Endodermal cell (in vitro differentiated cells): ENCODE results near the gene ATRNL1. TPM values are rescaled to one million over a fixed set of nuclear protein-coding genes. Genes with fewer than 3 reads are reported as not detected.

Experiments
- DNase-seq: peaks from one replicate; pipeline ENCODE4 v3.0.0-alpha.2; 2017
- H3K27ac ChIP-seq: 2 replicates; pipeline ENCODE4 v1.5.1; 2013; ENCODE audit warnings: mild to moderate bottlenecking, low read depth, low read length, moderate library complexity
- H3K27me3 ChIP-seq: 2 replicates; pipeline ENCODE4 v1.6.1; 2013; ENCODE audit warnings: mild to moderate bottlenecking, low read length, moderate library complexity; ENCODE audit not compliant: insufficient read depth, control insufficient read depth, poor library complexity, severe bottlenecking
- H3K36me3 ChIP-seq: 2 replicates; pipeline ENCODE4 v1.7.0; 2013; ENCODE audit warnings: mild to moderate bottlenecking, low read length, moderate library complexity; ENCODE audit not compliant: control insufficient read depth, insufficient read depth
- H3K4me1 ChIP-seq: one replicate; pipeline ENCODE4 v1.7.0; 2013; ENCODE audit warnings: low read length; ENCODE audit not compliant: control insufficient read depth, insufficient read depth
- H3K4me3 ChIP-seq: 2 replicates; pipeline ENCODE4 v1.5.1; 2013; ENCODE audit warnings: mild to moderate bottlenecking, low read length, moderate library complexity
- H3K9ac ChIP-seq: 2 replicates; pipeline ENCODE4 v1.6.1; 2013; ENCODE audit warnings: mild to moderate bottlenecking, low read length, moderate library complexity; ENCODE audit not compliant: poor library complexity, severe bottlenecking; ENCODE audit errors: extremely low read depth
- H3K9me3 ChIP-seq: 2 replicates; pipeline ENCODE4 v1.6.1; 2013; ENCODE audit warnings: mild to moderate bottlenecking, low read length, moderate library complexity; ENCODE audit not compliant: control insufficient read depth
- H3K27ac Mint-ChIP-seq: 2 replicates; pipeline ENCODE4 v1.8.0; 2020; ENCODE audit warnings: mixed read lengths
- H3K27me3 Mint-ChIP-seq: 2 replicates; pipeline ENCODE4 v1.8.0; 2021; ENCODE audit warnings: mild to moderate bottlenecking, mixed read lengths; ENCODE audit not compliant: insufficient read depth
- H3K36me3 Mint-ChIP-seq: 2 replicates; pipeline ENCODE4 v1.8.0; 2020; ENCODE audit warnings: low read depth, mixed read lengths
- H3K4me1 Mint-ChIP-seq: 2 replicates; pipeline ENCODE4 v1.8.0; 2020; ENCODE audit warnings: mixed read lengths
- H3K4me3 Mint-ChIP-seq: 2 replicates; pipeline ENCODE4 v1.8.0; 2020; ENCODE audit warnings: mild to moderate bottlenecking, moderate library complexity, mixed read lengths
- H3K9me3 Mint-ChIP-seq: 2 replicates; pipeline ENCODE4 v1.8.0; 2020; ENCODE audit warnings: mild to moderate bottlenecking, mixed read lengths
- CTCF ChIP-seq: fragments of 200-600 bp; sonication (generic); conservative IDR thresholded peaks from 2 replicates; pipeline ENCODE4 v1.5.0; 2021; ENCODE audit warnings: antibody characterized with exemption, mild to moderate bottlenecking
- WGBS, 2 experiments: methylation state at CpG; one replicate each; pipeline versions ENCODE4 v1.1.5 to v1.1.7; 2013; ENCODE audit warnings: missing lambda C conversion rate in 2 of 2, mixed read lengths in 1 of 2; ENCODE audit not compliant: insufficient coverage in 1 of 2, insufficient read length in 1 of 2; 5-methylcytosine and 5-hydroxymethylcytosine counted together
- total RNA-seq, 2 donors: library from RNA; stranded (reverse); fragmentation: NEBNext Ultra II Directional in 1 of 2; extraction: Animal tissue kit (Norgen Biotek cat#: 25700) in 1 of 2; gene quantifications; 2 replicates in 1 of 2; 3 replicates in 1 of 2; pipeline ENCODE4 v1.2.1, GENCODE V29; 2021

Gene ATRNL1
- total RNA-seq, 2 donors from 2014 or later = 8.0 to 9.0 TPM

- H3K36me3 Mint-ChIP-seq = no peaks in the 10 kb centered on the region
- no peaks in the 10 kb centered on the region for H3K27me3 ChIP-seq
- no peak overlapping the region for H3K27ac ChIP-seq
- no peak overlapping the region for H3K4me3 ChIP-seq
- H3K27me3 Mint-ChIP-seq = no peaks in the 10 kb centered on the region
- no peaks in the 10 kb centered on the region for H3K9me3 ChIP-seq
- no peaks in the 10 kb centered on the region for H3K36me3 ChIP-seq
- H3K9ac ChIP-seq = no peak overlapping the region
- no peak overlapping the region for H3K27ac Mint-ChIP-seq
- H3K9me3 Mint-ChIP-seq = no peaks in the 10 kb centered on the region
- H3K4me1 Mint-ChIP-seq = peaks cover 11% of the 10 kb centered on the region
- DNase-seq = no peak
- WGBS, 2 experiments = 95 to 97% methylated on average over 5 of the region's 5 CpGs
- TF ChIP-seq CTCF = no peak
- no peak overlapping the region for H3K4me3 Mint-ChIP-seq
- peaks cover 3% of the 10 kb centered on the region for H3K4me1 ChIP-seq
These were observed 863.3 kb downstream of the ATRNL1 start for GRCh38 chr10:115956225-115957011.

- Histone ChIP-seq H3K4me1 (peaks cover 3% of the 10 kb centered on the region), H3K36me3 (no peaks in the 10 kb centered on the region), H3K27ac (no peak overlapping the region), H3K27me3 (no peaks in the 10 kb centered on the region), H3K4me3 (no peak overlapping the region), H3K9ac (no peak overlapping the region), H3K9me3 (no peaks in the 10 kb centered on the region)
- Mint-ChIP-seq H3K9me3 (no peaks in the 10 kb centered on the region), H3K36me3 (no peaks in the 10 kb centered on the region), H3K4me1 (peaks cover 11% of the 10 kb centered on the region), H3K27me3 (peaks cover 2% of the 10 kb centered on the region), H3K4me3 (no peak overlapping the region), H3K27ac (no peak overlapping the region)
- no peak for TF ChIP-seq CTCF
- DNase-seq = no peak
- WGBS, 2 experiments = 92 to 100% methylated on average over 2 of the region's 2 CpGs
These were observed 863.8 kb downstream of the ATRNL1 start for GRCh38 chr10:115957012-115957399.

GRCh38 chr10:115957786-115958442 is 864.7 kb downstream of the ATRNL1 start:
- Histone ChIP-seq H3K9ac (no peak overlapping the region), H3K4me3 (no peak overlapping the region), H3K36me3 (no peaks in the 10 kb centered on the region), H3K27me3 (no peaks in the 10 kb centered on the region), H3K27ac (no peak overlapping the region), H3K4me1 (peaks cover 3% of the 10 kb centered on the region), H3K9me3 (no peaks in the 10 kb centered on the region)
- peaks cover 2% of the 10 kb centered on the region for H3K27me3 Mint-ChIP-seq
- TF ChIP-seq CTCF = no peak
- H3K4me3 Mint-ChIP-seq = no peak overlapping the region
- H3K36me3 Mint-ChIP-seq = no peaks in the 10 kb centered on the region
- 91 to 92% methylated on average over 4 to 5 of the region's 5 CpGs for WGBS, 2 experiments
- no peaks in the 10 kb centered on the region for H3K9me3 Mint-ChIP-seq
- DNase-seq = peak; percentile 28
- peaks cover 11% of the 10 kb centered on the region for H3K4me1 Mint-ChIP-seq
- no peak overlapping the region for H3K27ac Mint-ChIP-seq
